ENCODE measurements around the gene VPREB3.

DNA sequence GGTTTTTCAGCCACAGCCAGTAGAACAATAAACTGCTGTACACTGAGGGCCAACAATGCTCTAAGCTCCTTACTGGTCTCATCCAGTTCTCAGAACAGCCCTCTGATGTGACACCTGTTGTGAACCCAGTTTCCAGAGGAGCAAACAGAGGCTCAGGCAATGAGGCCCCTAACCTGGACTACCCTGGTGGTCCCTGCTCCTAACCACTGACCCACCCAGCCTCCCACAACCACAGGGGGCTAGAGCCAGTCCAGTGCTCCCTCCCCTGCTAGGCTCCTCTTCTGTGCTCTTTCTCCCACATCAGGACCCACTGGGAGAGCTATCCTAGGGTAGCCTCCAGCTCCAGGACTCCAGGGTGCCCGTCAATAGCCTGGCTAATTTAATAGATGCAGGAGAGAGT is 28.5 kb upstream of the VPREB3 start:
- TF ChIP-seq POLR2A (IDR thresholded peaks at IDR 0.05; ENCODE audit: control extremely low read depth in 1 of 2, low read depth in 2 of 2, low read length in 2 of 2): no peak
- no peak for TF ChIP-seq EZH2 (IDR thresholded peaks at IDR 0.05; ENCODE audit: low read depth, low read length, severe bottlenecking)
